B cell (primary cell): ENCODE results near the gene ADAMTS17. TPM values are rescaled to one million over a fixed set of nuclear protein-coding genes. Genes with fewer than 3 reads are reported as not detected.

ENCODE experiments used
- ATAC-seq: fragments of 200-7000 bp; cut with Tn5 transposase; one replicate; pipeline ENCODE4 v1.10.0; 2021; ENCODE audit warnings: low read depth, mild to moderate bottlenecking, moderate number of reproducible peaks, moderate library complexity
- CTCF ChIA-PET: fragments of 350-600 bp; sonication (Branson Sonifier 250); formaldehyde crosslinking; loops from one replicate; lab custom pipeline; 2021; ENCODE audit warnings: antibody characterized with exemption, inconsistent platforms; lab: Charles Lee
- POLR2A ChIA-PET: fragments of 350-600 bp; sonication (Branson Sonifier 250); formaldehyde crosslinking; loops from one replicate; lab custom pipeline; 2021; ENCODE audit warnings: antibody characterized with exemption; lab: Charles Lee
- DNase-seq: peaks from one replicate; pipeline ENCODE4 v3.0.0; 2013
- H2AFZ ChIP-seq: 2 replicates; pipeline ENCODE4 v1.6.1; 2012; ENCODE audit warnings: mild to moderate bottlenecking, low read depth, low read length; ENCODE audit not compliant: insufficient read depth, poor library complexity, severe bottlenecking
- H3K27ac ChIP-seq, 2 donors: 1 replicate in 1 of 2; 2 replicates in 1 of 2; pipeline ENCODE4 v1.5.1; 2012 to 2013; ENCODE audit warnings: low read length in 2 of 2, mild to moderate bottlenecking in 2 of 2, moderate library complexity in 1 of 2
- H3K27me3 ChIP-seq, 4 experiments: fragments of 200-600 bp in 1 of 4; sonication (generic) in 1 of 4; replicated peaks in 1 of 4; 1 replicate in 2 of 4; 2 replicates in 2 of 4; pipeline versions ENCODE4 v1.6.1 to v1.7.0; 2013 to 2016; ENCODE audit warnings: low read length in 3 of 4, mild to moderate bottlenecking in 2 of 4, mixed read lengths in 1 of 4, moderate library complexity in 1 of 4; ENCODE audit not compliant: insufficient read depth in 4 of 4, control insufficient read depth in 3 of 4; ENCODE audit errors: control extremely low read depth in 1 of 4
- H3K36me3 ChIP-seq, 2 experiments: replicated peaks in 1 of 2; 1 replicate in 1 of 2; 2 replicates in 1 of 2; pipeline versions ENCODE4 v1.6.1 to v1.7.1; 2013; ENCODE audit warnings: low read length in 1 of 2; ENCODE audit not compliant: insufficient read depth in 2 of 2, control insufficient read depth in 1 of 2; ENCODE audit errors: control extremely low read depth in 1 of 2, extremely low read depth in 1 of 2
- H3K4me1 ChIP-seq, 2 donors: fragments of 200-600 bp in 1 of 2; sonication (generic) in 1 of 2; 1 replicate in 1 of 2; 2 replicates in 1 of 2; pipeline versions ENCODE4 v1.5.1 to v1.6.1; 2013 to 2017; ENCODE audit warnings: low read length in 2 of 2; ENCODE audit not compliant: control insufficient read depth in 2 of 2, insufficient read depth in 2 of 2
- H3K4me2 ChIP-seq: replicated peaks from 2 replicates; pipeline ENCODE3; 2012; ENCODE audit warnings: mild to moderate bottlenecking, low read depth, low read length; ENCODE audit not compliant: poor library complexity, severe bottlenecking
- H3K4me3 ChIP-seq, 5 experiments: fragments of 200-600 bp in 1 of 5; sonication (generic) in 1 of 5; 1 replicate in 3 of 5; 2 replicates in 2 of 5; pipeline versions ENCODE4 v1.5.1 to v1.7.0; 2011 to 2016; ENCODE audit warnings: low read length in 4 of 5, mild to moderate bottlenecking in 4 of 5, low read depth in 2 of 5, control low read depth in 1 of 5, moderate library complexity in 1 of 5; ENCODE audit not compliant: insufficient read depth in 1 of 5; ENCODE audit errors: control extremely low read depth in 1 of 5, extremely low read depth in 1 of 5
- H3K79me2 ChIP-seq: fragments of 200-600 bp; sonication (generic); one replicate; pipeline ENCODE4 v1.6.0; 2016; ENCODE audit warnings: low read length; ENCODE audit not compliant: control insufficient read depth, insufficient read depth
- H3K9ac ChIP-seq: fragments of 200-600 bp; sonication (generic); 2 replicates; pipeline ENCODE4 v1.6.1; 2017; ENCODE audit warnings: mild to moderate bottlenecking, low read length, moderate library complexity
- H3K9me3 ChIP-seq, 3 donors: one replicate each; pipeline versions ENCODE4 v1.6.1 to v1.7.1; 2013; ENCODE audit warnings: low read length in 2 of 3; ENCODE audit not compliant: control insufficient read depth in 2 of 3, insufficient read depth in 1 of 3; ENCODE audit errors: control extremely low read depth in 1 of 3
- H4K20me1 ChIP-seq: 2 replicates; pipeline ENCODE4 v1.6.0; 2012; ENCODE audit warnings: mild to moderate bottlenecking, low read length; ENCODE audit not compliant: insufficient read depth, control insufficient read depth, poor library complexity, severe bottlenecking
- H3K27ac Mint-ChIP-seq: one replicate; pipeline ENCODE4 v1.8.0; 2021; ENCODE audit warnings: mixed read lengths
- H3K27me3 Mint-ChIP-seq: one replicate; pipeline ENCODE4 v1.8.0; 2021; ENCODE audit warnings: mixed read lengths
- H3K4me1 Mint-ChIP-seq: one replicate; pipeline ENCODE4 v1.8.0; 2021; ENCODE audit warnings: mixed read lengths
- H3K4me3 Mint-ChIP-seq: one replicate; pipeline ENCODE4 v1.8.0; 2021; ENCODE audit warnings: mixed read lengths
- H3K9me3 Mint-ChIP-seq: one replicate; pipeline ENCODE4 v1.8.0; 2022; ENCODE audit warnings: mixed read lengths; ENCODE audit not compliant: insufficient read depth
- CTCF ChIP-seq: fragments of 200-600 bp; IDR thresholded peaks from one replicate; pipeline ENCODE4 v1.8.0; 2022; ENCODE audit warnings: antibody characterized with exemption, mild to moderate bottlenecking
- EZH2 ChIP-seq: IDR thresholded peaks from 2 replicates; pipeline ENCODE4 v1.6.1; 2012; ENCODE audit warnings: borderline replicate concordance, low read depth, mild to moderate bottlenecking, moderate library complexity, low read length; ENCODE audit not compliant: insufficient read depth, poor library complexity, severe bottlenecking
- WGBS: methylation state at CpG from one replicate; pipeline ENCODE4 v1.1.5; 2013; ENCODE audit warnings: missing lambda C conversion rate; ENCODE audit not compliant: insufficient coverage; 5-methylcytosine and 5-hydroxymethylcytosine counted together
- intact Hi-C: fragments of 100-400 bp; cut with micrococcal nuclease; formaldehyde crosslinking; loops from one replicate; pipeline ENCODE4 v1.10.0; 2022
- polyA plus RNA-seq: library from polyadenylated mRNA; depleted of rRNA; stranded (reverse); fragments of >200 nt; gene quantifications from 2 replicates; pipeline ENCODE4 v1.2.3, GENCODE V29; 2012
- total RNA-seq, 2 donors: library from RNA; stranded (reverse); fragments of 120-200 nt in 1 of 2; gene quantifications; 1 replicate in 1 of 2; 2 replicates in 1 of 2; pipeline versions ENCODE4 v1.2.3 to v1.2.4, GENCODE V29; 2013 to 2022

Gene ADAMTS17
- total and polyA plus RNA-seq, 2 donors (not counting 1 experiment from before 2014, with no cell fraction given): 0.10 TPM; not detected in 1

DNA sequence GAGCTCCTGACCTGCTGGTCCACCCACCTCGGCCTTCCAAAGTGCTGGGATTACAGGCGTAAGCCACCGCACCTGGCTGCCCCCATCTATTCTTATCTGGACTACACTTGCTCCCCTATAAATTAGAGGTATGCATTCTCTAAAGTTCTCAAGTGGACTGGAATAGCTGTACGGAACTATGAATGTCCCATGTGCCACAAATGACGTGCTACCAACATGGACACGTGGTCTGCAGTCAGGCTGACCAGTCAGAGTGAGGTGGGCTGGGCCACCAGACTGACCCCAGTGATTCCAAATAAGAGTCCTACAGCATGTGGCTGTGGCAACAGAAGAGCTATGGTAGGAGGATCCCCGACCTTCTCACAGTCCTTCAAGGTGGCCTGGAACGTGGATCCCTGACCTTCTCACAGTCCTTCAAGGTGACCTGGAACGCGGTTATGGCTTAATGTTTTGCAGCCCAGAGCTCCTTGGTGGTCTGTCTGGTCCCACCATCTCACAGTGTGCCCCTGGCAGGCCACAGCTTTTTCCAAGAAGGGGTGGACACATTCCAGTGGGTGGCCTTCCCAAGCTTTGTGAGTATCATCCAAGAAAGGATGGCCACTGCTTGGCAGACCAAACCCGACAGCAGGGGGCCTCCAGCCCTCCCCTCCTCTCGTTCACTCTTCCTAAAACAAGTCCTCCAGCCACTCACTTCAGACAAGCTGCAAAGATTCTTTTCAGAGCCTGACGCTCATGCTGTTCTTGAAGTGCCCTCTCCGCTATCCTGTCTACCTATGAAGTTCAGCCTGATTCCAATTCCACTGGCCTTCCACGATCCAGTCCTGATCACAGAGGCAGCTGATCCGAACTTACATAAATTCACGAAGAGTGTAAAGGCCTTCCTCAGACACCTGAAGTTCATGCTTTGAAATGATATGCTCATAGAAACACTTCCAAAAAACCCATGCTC, 4.4 kb downstream of the ADAMTS17 start:
- intact Hi-C loops: no loop called here
- Histone ChIP-seq H3K79me2 (no peaks in the 10 kb centered on the region), H3K4me1 (peaks cover 9 to 12% of the 10 kb centered on the region in 2 donors), H4K20me1 (no peaks in the 10 kb centered on the region), H3K4me3 (no peak overlapping the region), H3K36me3 (no peaks in the 10 kb centered on the region), H2AFZ (no peak overlapping the region), H3K27me3 (peaks cover 0 to 54% (median 23%) of the 10 kb centered on the region in 4 experiments), H3K9me3 (peaks cover 0 to 19% (median 4%) of the 10 kb centered on the region in 3 donors), H3K27ac (no peak overlapping the region), H3K4me2 (no peak overlapping the region), H3K9ac (no peak overlapping the region)
- H3K9me3 Mint-ChIP-seq: no peaks in the 10 kb centered on the region
- no peak overlapping the region for H3K27ac Mint-ChIP-seq
- ChIA-PET POLR2A (no interaction called here), CTCF (interaction anchor here (1.1 to 5.5 kb wide), 2 partner anchors 13 to 265 kb away, joined by 3 to 33 read pairs; partner anchors contain the start of genes ASB7 and LINS1)
- ATAC-seq: no peak
- H3K4me3 Mint-ChIP-seq: no peak overlapping the region
- no peak for TF ChIP-seq CTCF
- TF ChIP-seq EZH2: no peak
- WGBS: 90% methylated on average over 13 of the region's 17 CpGs
- peaks cover 64% of the 10 kb centered on the region for H3K27me3 Mint-ChIP-seq
- peaks cover 8% of the 10 kb centered on the region for H3K4me1 Mint-ChIP-seq
- DNase-seq: no peak

GRCh38 chr15:100336061-100336460, 5.7 kb downstream of the ADAMTS17 start:
- no peak overlapping the region for H3K27ac ChIP-seq
- 81% methylated on average over 5 of the region's 6 CpGs for WGBS
- no peak for ATAC-seq
- no peaks in the 10 kb centered on the region for H3K36me3 ChIP-seq
- peaks cover 0 to 12% (median 0%) of the 10 kb centered on the region in 3 donors for H3K9me3 ChIP-seq
- Mint-ChIP-seq H3K9me3 (no peaks in the 10 kb centered on the region), H3K4me1 (peaks cover 3% of the 10 kb centered on the region), H3K4me3 (no peak overlapping the region), H3K27ac (no peak overlapping the region), H3K27me3 (peaks cover 68% of the 10 kb centered on the region)
- no peak overlapping the region for H3K4me2 ChIP-seq
- peaks cover 6 to 9% of the 10 kb centered on the region in 2 donors for H3K4me1 ChIP-seq
- H3K79me2 ChIP-seq: no peaks in the 10 kb centered on the region
- no peak for TF ChIP-seq EZH2
- TF ChIP-seq CTCF: no peak
- no peak for DNase-seq
- H2AFZ ChIP-seq: no peak overlapping the region
- intact Hi-C loops: no loop called here
- H3K9ac ChIP-seq: no peak overlapping the region
- H4K20me1 ChIP-seq: no peaks in the 10 kb centered on the region
- ChIA-PET POLR2A (no interaction called here), CTCF (interaction anchor here (5.5 kb wide), 1 partner anchor 15 kb away, joined by 33 read pairs; no protein-coding TSS in a partner anchor)
- no peak overlapping the region for H3K4me3 ChIP-seq
- H3K27me3 ChIP-seq: peaks cover 0 to 47% (median 19%) of the 10 kb centered on the region in 4 experiments
